ENCODE results near the gene ZFYVE16. TPM values are rescaled to one million over a fixed set of nuclear protein-coding genes. Genes with fewer than 3 reads are reported as not detected.
"Not testable (repeated sequence)": the region's sequence is repeated elsewhere in the genome, so short reads cannot be mapped to it uniquely, and the experiment has no call there.

The ZFYVE16 gene
- total RNA-seq, 8 experiments from 2014 or later: 20.6 to 42.2 (median 36.5) TPM

DNA sequence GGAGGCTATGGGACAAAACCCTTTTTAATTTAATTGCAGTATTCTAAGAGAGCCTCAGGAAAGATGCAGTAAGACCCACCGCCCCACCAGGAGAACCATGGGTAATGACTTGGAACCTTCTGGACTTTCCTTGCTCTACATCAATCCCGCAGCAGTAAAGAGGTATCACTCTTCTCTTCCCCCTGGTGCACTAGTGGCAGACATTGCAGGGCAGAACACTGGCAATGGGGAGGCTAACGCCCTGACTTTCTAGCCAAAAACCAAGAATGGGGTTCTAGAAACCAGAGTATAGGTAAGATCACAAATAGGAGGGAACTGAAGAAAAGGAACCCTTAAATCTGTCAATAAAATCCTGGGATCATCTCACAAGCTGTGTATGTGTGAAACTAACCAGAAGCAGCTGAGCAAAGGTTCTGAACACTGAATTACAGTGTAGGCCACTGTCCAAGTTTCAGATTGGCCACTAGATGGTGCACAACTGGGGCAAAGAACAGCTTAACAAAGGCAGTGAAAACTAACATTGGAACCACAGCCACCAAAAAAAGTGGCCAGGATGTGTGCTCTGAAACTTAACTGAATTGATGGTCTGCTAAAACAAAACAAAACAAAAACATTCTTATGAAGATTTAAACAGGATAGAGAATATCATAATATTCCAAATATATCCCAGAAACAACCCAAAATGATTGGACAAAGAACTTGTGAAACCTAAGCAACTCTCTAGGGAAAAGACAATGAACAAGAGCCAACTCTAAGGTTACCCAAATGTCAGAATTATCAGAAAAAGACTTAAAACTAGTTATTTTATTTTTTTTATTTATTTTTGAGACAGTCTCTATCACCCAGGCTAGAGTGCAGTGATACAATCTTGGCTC is 73.4 kb downstream of the ZFYVE16 start:
- Histone ChIP-seq H3K4me1 (replicated peaks in 1 of 2) (no peaks in the 10 kb centered on the region), H3K4me3 (no peak overlapping the region), H3K27ac (no peak overlapping the region)
- peak; percentile 38 to 90 (median 72) for ATAC-seq (replicated peaks in 6 of 8)
- 82 to 100% (median 93%) methylated on average over 1 to 3 of the region's 3 CpGs; no CpG with 5 or more reads in 2 of the 10 experiments for WGBS, 10 experiments
- in situ Hi-C loops (cut with MboI; ENCODE audit: low pct_unique_long_range_greater_than_20kb in 2 of 9, low sequenced_read_pairs in 9 of 9, unreplicated experiment in 9 of 9): loop anchor here in 3 of 9 experiments (25.0 kb wide), 1 partner anchor 181 kb away; the partner anchor contains the start of genes DHFR (in 3 of the 3) and MSH3 (in 3 of the 3)

DNA sequence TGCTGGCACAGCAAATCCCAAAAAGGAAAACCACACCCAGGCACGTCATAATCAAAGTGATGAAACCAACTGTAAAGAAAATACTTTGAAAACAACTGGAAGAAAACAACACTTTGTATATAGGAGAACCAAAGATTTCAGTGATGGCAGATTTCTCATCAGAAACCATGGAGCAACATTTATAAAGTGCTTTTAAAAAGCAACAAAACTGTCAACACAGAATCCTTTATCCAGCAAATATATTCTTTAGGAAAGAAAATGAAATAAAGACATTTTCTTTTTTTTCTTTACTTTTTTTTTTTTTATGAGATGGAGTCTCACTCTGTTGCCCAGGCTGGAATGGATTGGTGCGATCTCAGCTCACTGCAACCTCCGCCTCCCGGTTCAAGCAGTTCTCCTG is 74.7 kb downstream of the ZFYVE16 start:
- in situ Hi-C loops (cut with MboI; ENCODE audit: low pct_unique_long_range_greater_than_20kb in 2 of 9, low sequenced_read_pairs in 9 of 9, unreplicated experiment in 9 of 9): loop anchor here in 3 of 9 experiments (25.0 kb wide), 1 partner anchor 180 kb away; the partner anchor contains the start of genes DHFR (in 3 of the 3) and MSH3 (in 3 of the 3)
- Histone ChIP-seq H3K4me1 (replicated peaks in 1 of 2) (no peaks in the 10 kb centered on the region), H3K27ac (no peak overlapping the region), H3K4me3 (no peak overlapping the region)
- WGBS, 10 experiments: 0 to 94% (median 67%) methylated on average over 1 to 4 of the region's 4 CpGs; no CpG with 5 or more reads in 1 of the 10 experiments
- peak in 1 of 8 experiments; percentile 58 for ATAC-seq (replicated peaks in 6 of 8)

- ATAC-seq (replicated peaks in 6 of 8): no peak
- Histone ChIP-seq H3K4me3 (no peak overlapping the region), H3K4me1 (replicated peaks in 1 of 2) (no peaks in the 10 kb centered on the region), H3K27ac (no peak overlapping the region)
- in situ Hi-C loops (cut with MboI; ENCODE audit: low pct_unique_long_range_greater_than_20kb in 2 of 9, low sequenced_read_pairs in 9 of 9, unreplicated experiment in 9 of 9): loop anchor here in 3 of 9 experiments (25.0 kb wide), 1 partner anchor 179 kb away; the partner anchor contains the start of genes DHFR (in 3 of the 3) and MSH3 (in 3 of the 3)
- 92 to 100% (median 97%) methylated on average over 1 to 3 of the region's 3 CpGs; no CpG with 5 or more reads in 1 of the 10 experiments for WGBS, 10 experiments
These were observed 75.9 kb downstream of the ZFYVE16 start for GRCh38 chr5:80483636-80484232.

DNA sequence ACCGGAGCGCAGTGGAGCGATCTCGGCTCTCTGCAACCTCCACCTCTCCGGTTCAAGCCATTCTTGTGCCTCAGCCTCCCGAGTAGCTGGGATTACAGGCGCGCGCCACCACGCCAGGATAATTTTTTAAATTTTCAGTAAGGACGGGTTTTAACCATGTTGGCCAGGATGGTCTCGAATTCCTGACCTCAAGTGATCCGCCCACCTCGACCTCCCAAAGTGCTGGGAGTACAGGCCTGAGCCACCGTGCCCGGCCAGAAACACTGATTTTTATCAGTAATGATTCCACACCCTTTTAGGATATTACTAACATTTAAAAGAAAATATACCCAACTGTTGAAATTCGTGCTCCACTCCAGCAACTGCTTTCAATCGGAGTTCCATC is 79.6 kb downstream of the ZFYVE16 start:
- peak overlapping the region; percentile 46 to 60 (median 53) for H3K4me3 ChIP-seq
- in situ Hi-C loops (cut with MboI; ENCODE audit: low pct_unique_long_range_greater_than_20kb in 2 of 9, low sequenced_read_pairs in 9 of 9, unreplicated experiment in 9 of 9): loop anchor here in 3 of 9 experiments (25.0 kb wide), 1 partner anchor 175 kb away; the partner anchor contains the start of genes DHFR (in 3 of the 3) and MSH3 (in 3 of the 3)
- WGBS, 10 experiments: 50 to 95% (median 78%) methylated on average over 3 to 18 of the region's 18 CpGs; no CpG with 5 or more reads in 2 of the 10 experiments
- no peaks in the 10 kb centered on the region for H3K4me1 ChIP-seq (replicated peaks in 1 of 2)
- ATAC-seq (replicated peaks in 6 of 8): no peak
- no peak overlapping the region for H3K27ac ChIP-seq

DNA sequence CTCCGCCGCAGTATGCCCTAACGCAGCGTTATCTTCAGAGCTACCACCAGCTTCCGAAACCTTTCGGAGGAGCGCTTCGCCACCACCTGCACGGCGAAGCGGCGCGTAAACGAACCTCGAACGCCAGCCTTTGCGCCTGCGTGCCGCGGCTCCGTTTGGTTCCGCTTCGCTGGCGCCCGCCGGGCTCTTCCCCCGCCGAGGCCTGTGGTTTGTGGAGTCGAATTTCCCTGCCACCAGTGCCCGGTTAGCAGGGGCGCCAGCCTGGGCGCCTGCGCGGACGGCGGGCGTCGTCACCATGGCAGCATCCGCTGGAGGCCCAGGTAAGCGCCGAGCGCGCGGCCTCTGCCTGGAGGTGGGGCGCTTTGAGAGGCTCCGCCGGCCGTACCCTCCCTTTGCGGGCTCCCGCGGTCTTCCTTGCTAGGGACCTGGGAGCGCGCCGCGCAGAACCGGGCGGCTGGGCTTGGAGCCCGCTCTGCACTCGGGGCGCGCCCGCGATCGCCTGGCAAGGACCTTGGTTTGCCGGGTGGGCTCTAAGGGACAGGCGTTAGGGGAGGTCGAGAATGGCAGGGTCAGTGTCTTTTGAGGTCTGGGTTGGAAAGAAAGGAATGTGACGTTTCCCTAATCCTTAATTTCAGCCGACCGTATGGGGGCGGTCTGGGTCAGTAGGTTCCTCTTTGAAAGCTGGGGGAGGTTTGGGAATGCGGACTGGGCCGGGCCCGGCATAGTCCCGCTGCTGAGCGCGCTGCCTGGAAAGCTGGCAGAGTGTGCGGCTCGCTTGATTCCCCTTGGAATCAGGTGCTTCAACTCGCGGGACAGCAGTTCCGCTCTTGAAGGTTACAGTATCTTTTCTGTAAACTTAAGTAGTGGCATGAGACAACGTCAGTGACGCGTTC is 80.2 kb downstream of the ZFYVE16 start, which contains the start of gene FAM151B:
FAM151B (plus strand) TSS at position 272 of the 893 bp plus-strand sequence; CDS start at position 296, 24 bp downstream.
- Histone ChIP-seq H3K4me1 (replicated peaks in 1 of 2) (no peaks in the 10 kb centered on the region), H3K4me3 (peak within 1 kb of the TSS; percentile 46 to 60 (median 53)), H3K27ac (peak within 1 kb of the TSS; percentile 14 to 38)
- WGBS, 10 experiments: 0 to 20% (median 3%) methylated on average over 1 to 27 of the region's 85 CpGs; no CpG with 5 or more reads in 1 of the 10 experiments
- in situ Hi-C loops (cut with MboI; ENCODE audit: low pct_unique_long_range_greater_than_20kb in 2 of 9, low sequenced_read_pairs in 9 of 9, unreplicated experiment in 9 of 9): loop anchor here in 3 of 9 experiments (25.0 kb wide), 1 partner anchor 174 kb away; the partner anchor contains the start of genes DHFR (in 3 of the 3) and MSH3 (in 3 of the 3)
- peak; percentile 85 to 98 (median 94) for ATAC-seq (replicated peaks in 6 of 8)

- Histone ChIP-seq H3K27ac (no peak overlapping the region), H3K4me1 (replicated peaks in 1 of 2) (no peaks in the 10 kb centered on the region), H3K4me3 (no peak overlapping the region)
- ATAC-seq (replicated peaks in 6 of 8): no peak
- WGBS, 10 experiments: 88 to 100% (median 100%) methylated on average over 1 to 3 of the region's 3 CpGs; no CpG with 5 or more reads in 4 of the 10 experiments
- in situ Hi-C loops (cut with MboI; ENCODE audit: low pct_unique_long_range_greater_than_20kb in 2 of 9, low sequenced_read_pairs in 9 of 9, unreplicated experiment in 9 of 9): loop anchor here in 3 of 9 experiments (25.0 kb wide), 1 partner anchor 171 kb away; the partner anchor contains the start of genes DHFR (in 3 of the 3) and MSH3 (in 3 of the 3)
These were observed 83.4 kb downstream of the ZFYVE16 start for GRCh38 chr5:80491296-80491695.

- Histone ChIP-seq H3K4me3 (no peak overlapping the region), H3K4me1 (replicated peaks in 1 of 2) (no peaks in the 10 kb centered on the region), H3K27ac (no peak overlapping the region)
- 60 to 100% (median 98%) methylated on average over 1 to 3 of the region's 3 CpGs; no CpG with 5 or more reads in 1 of the 10 experiments for WGBS, 10 experiments
- in situ Hi-C loops (cut with MboI; ENCODE audit: low pct_unique_long_range_greater_than_20kb in 2 of 9, low sequenced_read_pairs in 9 of 9, unreplicated experiment in 9 of 9): loop anchor here in 3 of 9 experiments (25.0 kb wide), 1 partner anchor 170 kb away; the partner anchor contains the start of genes DHFR (in 3 of the 3) and MSH3 (in 3 of the 3)
- ATAC-seq (replicated peaks in 6 of 8): no peak
These were observed 84.9 kb downstream of the ZFYVE16 start for GRCh38 chr5:80492741-80493140.

- in situ Hi-C loops (cut with MboI; ENCODE audit: low pct_unique_long_range_greater_than_20kb in 2 of 9, low sequenced_read_pairs in 9 of 9, unreplicated experiment in 9 of 9): loop anchor here in 3 of 9 experiments (25.0 kb wide), 1 partner anchor 169 kb away; the partner anchor contains the start of genes DHFR (in 3 of the 3) and MSH3 (in 3 of the 3)
- 60 to 100% (median 85%) methylated on average over 1 to 5 of the region's 7 CpGs; no CpG with 5 or more reads in 2 of the 10 experiments for WGBS, 10 experiments
- H3K27ac ChIP-seq; H3K4me3 ChIP-seq; H3K4me1 ChIP-seq (replicated peaks in 1 of 2); ATAC-seq (replicated peaks in 6 of 8): not testable (repeated sequence)
These were observed 85.6 kb downstream of the ZFYVE16 start for GRCh38 chr5:80493443-80493842.

DNA sequence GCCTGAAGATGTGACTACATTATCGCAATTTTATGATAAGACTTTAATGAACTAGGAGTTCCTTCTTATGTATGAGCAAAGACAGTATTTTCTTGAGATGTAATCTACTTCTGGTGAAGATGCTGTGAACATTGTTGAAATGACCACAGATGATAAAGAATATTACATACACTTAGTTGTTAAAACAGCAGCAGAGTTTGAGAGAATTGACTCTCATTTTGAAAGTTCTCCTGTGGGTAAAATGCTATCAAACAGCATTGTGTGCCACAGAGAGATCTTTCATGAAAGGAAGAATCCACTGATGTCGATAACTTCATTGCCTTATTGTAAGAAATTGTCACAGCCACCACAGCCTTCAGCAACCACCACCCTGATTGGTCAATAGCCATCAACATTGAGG is 88.0 kb downstream of the ZFYVE16 start:
- no peak overlapping the region for H3K4me3 ChIP-seq
- ATAC-seq (replicated peaks in 6 of 8): no peak
- WGBS, 10 experiments: 80 to 100% (median 100%) methylated on average over 1 to 2 of the region's 2 CpGs; no CpG with 5 or more reads in 1 of the 10 experiments
- H3K27ac ChIP-seq: no peak overlapping the region
- in situ Hi-C loops (cut with MboI; ENCODE audit: low pct_unique_long_range_greater_than_20kb in 2 of 9, low sequenced_read_pairs in 9 of 9, unreplicated experiment in 9 of 9): loop anchor here in 3 of 9 experiments (25.0 kb wide), 1 partner anchor 166 kb away; the partner anchor contains the start of genes DHFR (in 3 of the 3) and MSH3 (in 3 of the 3)
- no peaks in the 10 kb centered on the region for H3K4me1 ChIP-seq (replicated peaks in 1 of 2)

GRCh38 chr5:80502800-80503199 is 94.9 kb downstream of the ZFYVE16 start:
- ATAC-seq (replicated peaks in 6 of 8): peak in 1 of 8 experiments; percentile 30
- Histone ChIP-seq H3K27ac (no peak overlapping the region), H3K4me1 (replicated peaks in 1 of 2) (no peaks in the 10 kb centered on the region), H3K4me3 (no peak overlapping the region)
- 72 to 100% (median 90%) methylated on average over 2 of the region's 2 CpGs; no CpG with 5 or more reads in 1 of the 10 experiments for WGBS, 10 experiments
- in situ Hi-C loops (cut with MboI; ENCODE audit: low pct_unique_long_range_greater_than_20kb in 2 of 9, low sequenced_read_pairs in 9 of 9, unreplicated experiment in 9 of 9): no loop called here

- H3K4me1 ChIP-seq (replicated peaks in 1 of 2): no peaks in the 10 kb centered on the region
- H3K27ac ChIP-seq: no peak overlapping the region
- WGBS, 10 experiments: 80 to 83% methylated on average over 1 of the region's 1 CpG; no CpG with 5 or more reads in 8 of the 10 experiments
- in situ Hi-C loops (cut with MboI; ENCODE audit: low pct_unique_long_range_greater_than_20kb in 2 of 9, low sequenced_read_pairs in 9 of 9, unreplicated experiment in 9 of 9): no loop called here
- no peak overlapping the region for H3K4me3 ChIP-seq
- no peak for ATAC-seq (replicated peaks in 6 of 8)
These were observed 95.8 kb downstream of the ZFYVE16 start for GRCh38 chr5:80503641-80504040.

All from motor neuron (in vitro differentiated cells).